ENCODE results near the gene WDR83.

DNA sequence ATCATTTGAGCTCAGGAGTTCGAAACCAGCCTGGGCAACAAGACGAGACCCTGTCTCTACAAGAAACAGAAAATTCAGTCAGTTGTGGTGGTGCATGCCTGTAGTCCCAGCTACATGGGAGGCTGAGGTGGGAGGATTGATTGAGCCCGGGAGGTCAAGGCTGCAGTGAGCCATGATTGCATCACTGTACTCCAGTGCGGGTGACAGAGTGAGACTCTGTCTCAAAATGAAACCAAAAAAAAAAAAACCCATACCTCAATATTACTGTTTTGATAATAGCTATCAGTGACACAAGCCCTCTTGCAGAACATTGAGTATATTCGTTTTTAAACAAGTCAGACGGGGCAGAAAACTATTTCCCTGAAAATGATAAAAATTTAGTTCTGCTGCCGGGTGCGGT, 39.6 kb upstream of the WDR83 start:
- TF ChIP-seq, protein P1, sequence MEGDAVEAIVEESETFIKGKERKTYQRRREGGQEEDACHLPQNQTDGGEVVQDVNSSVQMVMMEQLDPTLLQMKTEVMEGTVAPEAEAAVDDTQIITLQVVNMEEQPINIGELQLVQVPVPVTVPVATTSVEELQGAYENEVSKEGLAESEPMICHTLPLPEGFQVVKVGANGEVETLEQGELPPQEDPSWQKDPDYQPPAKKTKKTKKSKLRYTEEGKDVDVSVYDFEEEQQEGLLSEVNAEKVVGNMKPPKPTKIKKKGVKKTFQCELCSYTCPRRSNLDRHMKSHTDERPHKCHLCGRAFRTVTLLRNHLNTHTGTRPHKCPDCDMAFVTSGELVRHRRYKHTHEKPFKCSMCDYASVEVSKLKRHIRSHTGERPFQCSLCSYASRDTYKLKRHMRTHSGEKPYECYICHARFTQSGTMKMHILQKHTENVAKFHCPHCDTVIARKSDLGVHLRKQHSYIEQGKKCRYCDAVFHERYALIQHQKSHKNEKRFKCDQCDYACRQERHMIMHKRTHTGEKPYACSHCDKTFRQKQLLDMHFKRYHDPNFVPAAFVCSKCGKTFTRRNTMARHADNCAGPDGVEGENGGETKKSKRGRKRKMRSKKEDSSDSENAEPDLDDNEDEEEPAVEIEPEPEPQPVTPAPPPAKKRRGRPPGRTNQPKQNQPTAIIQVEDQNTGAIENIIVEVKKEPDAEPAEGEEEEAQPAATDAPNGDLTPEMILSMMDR (IDR thresholded peaks at IDR 0.05; ENCODE audit: low read depth, low read length, poor library complexity, severe bottlenecking) = no peak
- no peak for TF ChIP-seq EZH2phosphoT487 (IDR thresholded peaks at IDR 0.05; ENCODE audit: borderline replicate concordance, low read length)

All from DOHH2 (cell line).